ENCODE measurements around the gene TOM1L1. TPM values are rescaled to one million over a fixed set of nuclear protein-coding genes. Genes with fewer than 3 reads are reported as not detected.

TOM1L1 gene
- total and polyA plus RNA-seq, 2 of the 8 experiments (the other 6 are each of a cell fraction or from before 2014, with no cell fraction given): 47.0 to 60.8 TPM

DNA sequence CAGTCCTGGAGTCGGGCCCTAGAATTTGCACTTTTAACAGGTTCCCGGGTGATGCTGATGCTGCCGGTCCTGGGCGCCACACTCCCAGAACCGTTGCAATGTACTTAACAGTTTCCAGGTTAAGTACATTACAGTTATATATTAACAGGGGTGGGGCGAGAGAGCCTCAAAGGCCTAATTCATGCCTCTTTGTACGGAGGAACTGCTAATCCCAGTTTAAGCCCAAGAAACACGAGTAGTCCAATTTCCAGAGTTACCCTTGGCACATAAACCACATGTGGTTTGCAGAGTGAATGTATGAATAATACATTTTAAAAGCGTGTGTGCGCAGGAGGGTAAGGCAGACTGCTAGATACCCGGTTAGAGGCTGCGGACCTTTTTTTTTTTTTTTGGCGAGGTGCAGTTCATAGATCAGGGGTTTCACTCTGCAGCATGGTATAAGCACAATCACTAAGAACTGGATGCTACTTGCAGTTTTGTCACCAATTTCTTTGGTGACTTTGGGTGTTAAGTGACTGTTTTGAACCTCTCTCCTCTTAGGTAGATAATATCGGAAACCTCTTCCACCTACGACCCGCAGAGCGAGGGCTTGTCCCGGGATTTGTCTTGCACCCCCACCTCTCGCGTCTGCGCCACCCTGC is 67.1 kb downstream of the TOM1L1 start (continued):
- TF ChIP-seq NRF1 (IDR thresholded peaks at IDR 0.05; ENCODE audit: low read depth, low read length) (no peak), HDAC2 (IDR thresholded peaks at IDR 0.05; ENCODE audit: borderline replicate concordance in 1 of 2, low read depth in 2 of 2, low read length in 2 of 2) (no peak), KDM5A (IDR thresholded peaks at IDR 0.05; ENCODE audit: low read length) (no peak), TAF7 (optimal IDR thresholded peaks at IDR 0.05; ENCODE audit: borderline replicate concordance, low read depth, low read length) (no peak)
